Measurements from ENCODE around the gene PWWP2B. TPM values are rescaled to one million over a fixed set of nuclear protein-coding genes. Genes with fewer than 3 reads are reported as not detected.

Gene PWWP2B
- total and polyA plus RNA-seq, 2 of the 13 experiments (the other 11 are each of a cell fraction or from before 2014, with no cell fraction given), result 2.3 to 4.7 TPM

- TF ChIP-seq HNF4A (CRISPR knock-in tag; IDR thresholded peaks at IDR 0.05) (no peak), SOX13 (IDR thresholded peaks at IDR 0.05) (no peak), SOX13 (CRISPR knock-in tag; conservative IDR thresholded peaks at IDR 0.05 in 1 of 2, IDR thresholded peaks at IDR 0.05 in 1 of 2) (0 out of 4 replicates have a peak, but pooled peaks of 1 of the 2 experiments have one; percentile 3), THAP7 (CRISPR knock-in tag; IDR thresholded peaks at IDR 0.05) (no peak), FOXP4 (CRISPR knock-in tag; IDR thresholded peaks at IDR 0.05) (no peak), ZFP91 (CRISPR knock-in tag; IDR thresholded peaks at IDR 0.05; ENCODE audit: borderline replicate concordance) (0 out of 2 replicates have a peak, but pooled peaks have one; percentile 28), AGO1 (IDR thresholded peaks at IDR 0.05; ENCODE audit: low read depth, low read length, poor library complexity, severe bottlenecking) (peak; percentile 75), ZNF639 (CRISPR knock-in tag; conservative IDR thresholded peaks at IDR 0.05) (peak; percentile 72; the same call in 1 of the 2 replicates), ETV5 (CRISPR knock-in tag; IDR thresholded peaks at IDR 0.05; ENCODE audit: borderline replicate concordance) (peak; percentile 80), TSC22D2 (CRISPR knock-in tag; IDR thresholded peaks at IDR 0.05; ENCODE audit: borderline replicate concordance) (0 out of 2 replicates have a peak, but pooled peaks have one; percentile 34), ZNF709 (CRISPR knock-in tag; IDR thresholded peaks at IDR 0.05) (no peak), HDAC2 (CRISPR knock-in tag; IDR thresholded peaks at IDR 0.05) (peak; percentile 26; the same call in 1 of the 2 replicates), PHF21A (CRISPR knock-in tag; IDR thresholded peaks at IDR 0.05) (peak; percentile 70), MXD4 (CRISPR knock-in tag; IDR thresholded peaks at IDR 0.05) (0 out of 2 replicates have a peak, but pooled peaks have one; percentile 54), ZNF776 (CRISPR knock-in tag; IDR thresholded peaks at IDR 0.05) (no peak), ZBTB7A (CRISPR knock-in tag; IDR thresholded peaks at IDR 0.05) (peak; percentile 63; the same call in 1 of the 2 replicates), HMGXB4 (CRISPR knock-in tag; IDR thresholded peaks at IDR 0.05; ENCODE audit: borderline replicate concordance in 1 of 2, low read depth in 1 of 2) (0 out of 4 replicates have a peak, but pooled peaks of 1 of the 2 experiments have one; percentile 41), HOXA5 (CRISPR knock-in tag; IDR thresholded peaks at IDR 0.05) (peak; percentile 57; the same call in 1 of the 2 replicates), MAZ (IDR thresholded peaks at IDR 0.05; ENCODE audit: borderline replicate concordance, low read depth, low read length) (peak; percentile 73; the same call in 1 of the 2 replicates), MAZ (CRISPR knock-in tag; IDR thresholded peaks at IDR 0.05; ENCODE audit: low read depth) (no peak; the same call in 1 of the 2 replicates)
Observed at GRCh38 chr10:132452651-132453469, 55.9 kb downstream of the PWWP2B start (continued).
